ENCODE data around the gene PREX1. TPM values are rescaled to one million over a fixed set of nuclear protein-coding genes. Genes with fewer than 3 reads are reported as not detected.

PREX1 gene
- total RNA-seq, 1 donor from 2014 or later = 80.3 TPM

DNA sequence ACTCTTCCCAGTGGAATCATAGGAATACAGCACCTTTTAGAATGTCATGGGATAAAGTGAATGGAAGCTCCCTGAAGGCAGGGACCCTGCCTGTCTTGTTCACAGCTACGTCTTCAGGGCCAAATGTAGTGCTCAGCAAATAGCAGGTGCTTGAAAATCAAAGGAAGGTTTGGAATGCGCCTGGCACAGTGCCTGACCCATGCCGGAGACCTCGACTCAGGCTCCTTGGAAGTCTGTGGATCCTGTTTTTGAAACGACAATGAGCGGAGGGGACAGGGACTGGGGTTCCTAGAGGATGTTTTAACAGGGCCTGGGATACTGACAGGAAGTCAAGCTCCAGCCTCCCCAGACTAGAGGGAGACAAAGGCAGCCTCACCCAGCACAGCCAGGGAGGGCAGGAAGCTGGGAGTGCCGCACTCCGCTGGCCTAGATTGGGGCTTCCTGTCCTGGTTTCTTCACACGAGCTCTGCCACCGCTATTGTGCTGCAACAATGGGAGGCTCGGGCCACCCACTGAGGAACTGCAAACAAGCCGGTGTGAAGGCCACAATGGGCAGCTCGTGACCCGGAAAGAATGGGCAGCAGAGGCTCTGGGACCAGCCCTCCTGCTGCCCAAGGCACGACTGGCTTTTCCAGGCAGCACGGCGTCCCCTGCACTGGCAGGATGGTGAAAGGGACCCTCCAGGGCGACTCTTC is 76.7 kb downstream of the PREX1 start:
- H3K27ac Mint-ChIP-seq = peak overlapping the region; percentile 18
- DNase-seq (ENCODE audit: low spot score) = no peak
- H3K36me3 Mint-ChIP-seq (ENCODE audit: low read depth) = peaks cover 46% of the 10 kb centered on the region
- no peaks in the 10 kb centered on the region for H3K27me3 Mint-ChIP-seq (ENCODE audit: low read depth)
- intact Hi-C loops (cut with micrococcal nuclease) = no loop called here
- peaks cover 46% of the 10 kb centered on the region for H3K4me1 Mint-ChIP-seq (ENCODE audit: low read depth)
- no peak overlapping the region for H3K4me3 Mint-ChIP-seq (ENCODE audit: low read depth)
- peaks cover 6% of the 10 kb centered on the region for H3K9me3 Mint-ChIP-seq

- H3K4me1 Mint-ChIP-seq (ENCODE audit: low read depth) = peaks cover 46% of the 10 kb centered on the region
- H3K36me3 Mint-ChIP-seq (ENCODE audit: low read depth) = peaks cover 42% of the 10 kb centered on the region
- no peaks in the 10 kb centered on the region for H3K27me3 Mint-ChIP-seq (ENCODE audit: low read depth)
- H3K4me3 Mint-ChIP-seq (ENCODE audit: low read depth) = no peak overlapping the region
- no peak for DNase-seq (ENCODE audit: low spot score)
- H3K9me3 Mint-ChIP-seq = peaks cover 5% of the 10 kb centered on the region
- intact Hi-C loops (cut with micrococcal nuclease) = no loop called here
- H3K27ac Mint-ChIP-seq = no peak overlapping the region
Observed at GRCh38 chr20:48750376-48750775, 77.4 kb downstream of the PREX1 start.

DNA sequence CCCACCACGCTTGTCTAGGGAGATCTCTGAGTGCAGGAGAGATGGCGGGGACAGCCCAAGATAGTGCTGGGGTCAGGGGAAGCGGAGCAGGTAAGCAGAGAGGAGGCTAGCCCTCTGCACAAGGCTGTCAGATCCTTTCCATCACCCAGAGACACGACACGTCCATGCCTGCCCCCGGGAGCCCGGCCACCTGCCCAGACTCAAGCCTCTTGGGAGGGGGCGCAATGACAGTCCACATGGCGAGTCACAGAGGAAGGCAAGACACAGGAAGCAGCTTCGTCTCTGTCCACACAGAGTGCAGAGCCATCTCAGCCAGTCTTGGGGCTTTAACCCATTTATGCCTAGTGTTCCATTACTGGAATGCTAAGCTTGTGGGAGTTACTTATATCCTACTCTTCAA is 78.4 kb downstream of the PREX1 start:
- no peaks in the 10 kb centered on the region for H3K9me3 Mint-ChIP-seq
- DNase-seq (ENCODE audit: low spot score) = no peak
- intact Hi-C loops (cut with micrococcal nuclease) = no loop called here
- peaks cover 46% of the 10 kb centered on the region for H3K4me1 Mint-ChIP-seq (ENCODE audit: low read depth)
- no peak overlapping the region for H3K4me3 Mint-ChIP-seq (ENCODE audit: low read depth)
- no peak overlapping the region for H3K27ac Mint-ChIP-seq
- H3K36me3 Mint-ChIP-seq (ENCODE audit: low read depth) = peaks cover 36% of the 10 kb centered on the region
- H3K27me3 Mint-ChIP-seq (ENCODE audit: low read depth) = no peaks in the 10 kb centered on the region

DNA sequence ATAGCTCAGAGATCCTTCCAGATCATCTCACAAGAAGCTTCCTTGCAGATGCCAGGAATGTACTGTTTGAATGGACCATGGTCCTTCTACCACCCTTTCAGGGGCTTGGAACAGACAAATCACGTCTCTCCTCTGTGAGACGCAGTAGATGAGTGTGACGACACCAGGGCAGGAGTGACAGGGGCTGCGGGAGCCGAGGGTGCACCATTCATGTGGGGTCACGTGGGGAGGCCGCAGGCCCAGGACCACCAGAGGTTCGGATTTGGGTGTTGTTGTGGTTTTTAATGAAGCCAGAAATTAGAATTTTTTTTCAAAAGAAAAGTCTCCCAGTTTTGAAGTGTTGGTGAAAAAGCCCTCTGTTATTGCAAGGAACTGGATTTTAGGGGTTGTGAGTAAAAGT is 79.2 kb downstream of the PREX1 start:
- intact Hi-C loops (cut with micrococcal nuclease) = no loop called here
- Mint-ChIP-seq H3K4me1 (ENCODE audit: low read depth) (peaks cover 42% of the 10 kb centered on the region), H3K36me3 (ENCODE audit: low read depth) (peaks cover 38% of the 10 kb centered on the region), H3K27me3 (ENCODE audit: low read depth) (no peaks in the 10 kb centered on the region), H3K27ac (peak overlapping the region; percentile 26), H3K9me3 (no peaks in the 10 kb centered on the region), H3K4me3 (ENCODE audit: low read depth) (no peak overlapping the region)
- no peak for DNase-seq (ENCODE audit: low spot score)

GRCh38 chr20:48747840-48748414 is 79.9 kb downstream of the PREX1 start:
- Mint-ChIP-seq H3K4me1 (ENCODE audit: low read depth) (peaks cover 41% of the 10 kb centered on the region), H3K9me3 (no peaks in the 10 kb centered on the region), H3K27ac (peak overlapping the region; percentile 26), H3K27me3 (ENCODE audit: low read depth) (no peaks in the 10 kb centered on the region), H3K4me3 (ENCODE audit: low read depth) (no peak overlapping the region), H3K36me3 (ENCODE audit: low read depth) (peaks cover 39% of the 10 kb centered on the region)
- intact Hi-C loops (cut with micrococcal nuclease) = no loop called here
- no peak for DNase-seq (ENCODE audit: low spot score)

GRCh38 chr20:48745330-48745729 is 82.5 kb downstream of the PREX1 start:
- Mint-ChIP-seq H3K36me3 (ENCODE audit: low read depth) (peaks cover 38% of the 10 kb centered on the region), H3K4me3 (ENCODE audit: low read depth) (no peak overlapping the region), H3K27me3 (ENCODE audit: low read depth) (no peaks in the 10 kb centered on the region)

DNA sequence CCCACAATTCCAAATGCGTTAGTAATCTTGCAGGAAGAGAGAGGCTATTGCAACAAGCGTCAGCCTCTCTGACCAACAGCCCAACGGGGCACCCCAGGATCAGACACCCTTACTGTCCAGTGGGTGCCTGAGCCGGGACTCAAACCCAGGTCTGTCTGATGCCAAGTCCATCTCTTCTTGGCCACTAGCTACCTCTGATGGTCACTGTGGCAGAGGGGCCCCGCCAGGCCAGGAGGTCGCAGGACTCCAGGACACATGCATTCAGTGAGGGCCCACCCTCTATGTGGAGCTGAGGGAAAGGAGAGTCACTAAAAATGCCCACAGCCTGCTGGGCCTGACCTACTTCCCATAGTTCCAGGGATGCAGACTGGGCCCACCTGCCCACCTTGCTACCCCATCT is 83.3 kb downstream of the PREX1 start:
- intact Hi-C loops (cut with micrococcal nuclease) = no loop called here
- no peak for DNase-seq (ENCODE audit: low spot score)
- peaks cover 34% of the 10 kb centered on the region for H3K36me3 Mint-ChIP-seq (ENCODE audit: low read depth)
- H3K4me1 Mint-ChIP-seq (ENCODE audit: low read depth) = peaks cover 22% of the 10 kb centered on the region
- H3K9me3 Mint-ChIP-seq = no peaks in the 10 kb centered on the region
- H3K27ac Mint-ChIP-seq = no peak overlapping the region
- H3K4me3 Mint-ChIP-seq (ENCODE audit: low read depth) = no peak overlapping the region
- H3K27me3 Mint-ChIP-seq (ENCODE audit: low read depth) = no peaks in the 10 kb centered on the region

More at GRCh38 chr20:48745330-48745729, 82.5 kb downstream of the PREX1 start:
- Mint-ChIP-seq H3K4me1 (ENCODE audit: low read depth) (peaks cover 20% of the 10 kb centered on the region), H3K9me3 (no peaks in the 10 kb centered on the region), H3K27ac (no peak overlapping the region)
- intact Hi-C loops (cut with micrococcal nuclease) = no loop called here
- no peak for DNase-seq (ENCODE audit: low spot score)

GRCh38 chr20:48743807-48744206 is 84.0 kb downstream of the PREX1 start:
- H3K9me3 Mint-ChIP-seq = no peaks in the 10 kb centered on the region
- no peak overlapping the region for H3K27ac Mint-ChIP-seq
- no peak for DNase-seq (ENCODE audit: low spot score)
- peaks cover 34% of the 10 kb centered on the region for H3K36me3 Mint-ChIP-seq (ENCODE audit: low read depth)
- H3K27me3 Mint-ChIP-seq (ENCODE audit: low read depth) = no peaks in the 10 kb centered on the region
- intact Hi-C loops (cut with micrococcal nuclease) = no loop called here
- peaks cover 26% of the 10 kb centered on the region for H3K4me1 Mint-ChIP-seq (ENCODE audit: low read depth)
- H3K4me3 Mint-ChIP-seq (ENCODE audit: low read depth) = no peak overlapping the region

- H3K9me3 Mint-ChIP-seq = no peaks in the 10 kb centered on the region
- no peak overlapping the region for H3K4me3 Mint-ChIP-seq (ENCODE audit: low read depth)
- no peak for DNase-seq (ENCODE audit: low spot score)
- peaks cover 28% of the 10 kb centered on the region for H3K4me1 Mint-ChIP-seq (ENCODE audit: low read depth)
- H3K36me3 Mint-ChIP-seq (ENCODE audit: low read depth) = peaks cover 34% of the 10 kb centered on the region
- H3K27ac Mint-ChIP-seq = peak overlapping the region; percentile 36
- intact Hi-C loops (cut with micrococcal nuclease) = no loop called here
- no peaks in the 10 kb centered on the region for H3K27me3 Mint-ChIP-seq (ENCODE audit: low read depth)
Observed at GRCh38 chr20:48742912-48743680, 84.7 kb downstream of the PREX1 start.

DNA sequence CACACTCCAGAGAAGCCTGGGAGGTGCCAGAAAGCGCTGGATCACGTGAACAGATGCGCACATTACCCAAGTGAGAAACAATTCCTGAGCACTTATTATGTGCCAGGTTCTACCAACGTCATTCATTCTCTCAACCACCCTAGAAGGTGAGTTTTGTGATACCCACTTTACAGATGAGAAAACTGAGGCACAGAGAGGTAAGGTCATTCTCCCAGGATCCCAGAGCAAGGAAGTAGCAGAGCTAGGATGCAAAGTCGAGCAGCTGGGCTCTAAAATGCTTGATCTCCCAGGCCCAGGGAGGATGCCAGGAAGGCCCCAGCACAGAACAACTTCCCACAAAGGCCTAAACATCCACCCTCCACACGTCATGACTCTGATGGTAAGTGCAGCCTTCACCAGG is 85.6 kb downstream of the PREX1 start:
- H3K4me3 Mint-ChIP-seq (ENCODE audit: low read depth) = no peak overlapping the region
- peaks cover 36% of the 10 kb centered on the region for H3K4me1 Mint-ChIP-seq (ENCODE audit: low read depth)
- H3K36me3 Mint-ChIP-seq (ENCODE audit: low read depth) = peaks cover 38% of the 10 kb centered on the region
- no peaks in the 10 kb centered on the region for H3K9me3 Mint-ChIP-seq
- H3K27ac Mint-ChIP-seq = no peak overlapping the region
- H3K27me3 Mint-ChIP-seq (ENCODE audit: low read depth) = no peaks in the 10 kb centered on the region
- no peak for DNase-seq (ENCODE audit: low spot score)
- intact Hi-C loops (cut with micrococcal nuclease) = no loop called here

- no peak for DNase-seq (ENCODE audit: low spot score)
- intact Hi-C loops (cut with micrococcal nuclease) = no loop called here
- Mint-ChIP-seq H3K36me3 (ENCODE audit: low read depth) (peaks cover 42% of the 10 kb centered on the region), H3K27me3 (ENCODE audit: low read depth) (no peaks in the 10 kb centered on the region), H3K27ac (no peak overlapping the region), H3K4me1 (ENCODE audit: low read depth) (peaks cover 41% of the 10 kb centered on the region), H3K9me3 (no peaks in the 10 kb centered on the region), H3K4me3 (ENCODE audit: low read depth) (no peak overlapping the region)
Observed at GRCh38 chr20:48741669-48742068, 86.1 kb downstream of the PREX1 start.

DNA sequence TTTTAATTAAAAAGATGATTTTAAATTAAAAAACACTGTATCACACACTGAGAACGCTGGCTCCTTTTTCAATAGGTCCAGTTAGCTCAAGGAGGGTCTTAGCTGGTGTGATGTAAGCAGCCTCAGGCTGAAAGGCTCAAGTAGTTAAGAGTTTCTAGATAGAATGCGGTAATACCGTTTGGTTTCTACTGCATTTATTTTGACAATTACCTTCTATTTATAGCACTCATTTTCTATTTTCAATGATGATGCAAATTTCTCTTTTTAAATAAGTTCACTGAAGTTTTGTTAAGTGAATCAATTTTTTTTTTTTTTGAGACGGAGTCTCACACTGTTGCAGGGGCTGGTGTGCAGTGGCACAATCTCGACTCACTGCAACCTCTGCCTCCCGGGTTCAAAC is 87.1 kb downstream of the PREX1 start:
- Mint-ChIP-seq H3K9me3 (no peaks in the 10 kb centered on the region), H3K36me3 (ENCODE audit: low read depth) (peaks cover 46% of the 10 kb centered on the region), H3K4me3 (ENCODE audit: low read depth) (no peak overlapping the region), H3K4me1 (ENCODE audit: low read depth) (peaks cover 49% of the 10 kb centered on the region), H3K27ac (no peak overlapping the region), H3K27me3 (ENCODE audit: low read depth) (no peaks in the 10 kb centered on the region)
- intact Hi-C loops (cut with micrococcal nuclease) = no loop called here
- no peak for DNase-seq (ENCODE audit: low spot score)

GRCh38 chr20:48740292-48740649 is 87.5 kb downstream of the PREX1 start:
- H3K36me3 Mint-ChIP-seq (ENCODE audit: low read depth) = peaks cover 46% of the 10 kb centered on the region
- no peaks in the 10 kb centered on the region for H3K27me3 Mint-ChIP-seq (ENCODE audit: low read depth)
- H3K27ac Mint-ChIP-seq = peak overlapping the region; percentile 89
- no peaks in the 10 kb centered on the region for H3K9me3 Mint-ChIP-seq
- intact Hi-C loops (cut with micrococcal nuclease) = no loop called here
- peaks cover 52% of the 10 kb centered on the region for H3K4me1 Mint-ChIP-seq (ENCODE audit: low read depth)
- no peak overlapping the region for H3K4me3 Mint-ChIP-seq (ENCODE audit: low read depth)
- no peak for DNase-seq (ENCODE audit: low spot score)

Data from activated T-helper 2 cell treated with anti-CD3 and anti-CD28 coated beads, Interferon-gamma antibody, Interleukin-2, Interleukin-4, amounts not matched to agents 10 μg/mL and 5 μg/mL and 100 μg/mL, durations not matched to agents 14 hours and 24 hours and 36 hours (primary cell).